NCI-H2196 treated with DMSO at 0.1 percent for 48 hours (cell line): Measurements from ENCODE around the gene STRADB.
"Not testable (repeated sequence)": the region's sequence is repeated elsewhere in the genome, so short reads cannot be mapped to it uniquely, and the experiment has no call there.

ENCODE experiments used
- DNase-seq: peaks from one replicate; lab custom pipeline; 2025; ENCODE audit not compliant: unreplicated experiment; lab: John Stamatoyannopoulos, UW

The STRADB gene

GRCh38 chr2:201466050-201466675 is 14.6 kb downstream of the STRADB start:
- DNase-seq: peak; percentile 6

- no peak for DNase-seq
Measured at GRCh38 chr2:201467666-201468065, 16.1 kb downstream of the STRADB start.

GRCh38 chr2:201470821-201471731 is 19.5 kb downstream of the STRADB start:
- DNase-seq: no peak

- no peak for DNase-seq
Measured at GRCh38 chr2:201471732-201472393, 20.3 kb downstream of the STRADB start.

- DNase-seq: no peak
Measured at GRCh38 chr2:201472411-201472810, 20.9 kb downstream of the STRADB start.

GRCh38 chr2:201482543-201482942 is 31.0 kb downstream of the STRADB start:
- no peak for DNase-seq

GRCh38 chr2:201483342-201483741 is 31.8 kb downstream of the STRADB start:
- no peak for DNase-seq

- DNase-seq: not testable (repeated sequence)
Measured at GRCh38 chr2:201483758-201484157, 32.2 kb downstream of the STRADB start.

- no peak for DNase-seq
Measured at GRCh38 chr2:201484805-201485204, 33.3 kb downstream of the STRADB start.

- no peak for DNase-seq
Measured at GRCh38 chr2:201490291-201490690, 38.8 kb downstream of the STRADB start.

GRCh38 chr2:201496785-201497184 is 45.2 kb downstream of the STRADB start:
- no peak for DNase-seq

- DNase-seq: no peak
Measured at GRCh38 chr2:201500534-201500933, 49.0 kb downstream of the STRADB start.

GRCh38 chr2:201502713-201503112 is 51.2 kb downstream of the STRADB start:
- DNase-seq: no peak

- no peak for DNase-seq
Measured at GRCh38 chr2:201507725-201508124, 56.2 kb downstream of the STRADB start.

- no peak for DNase-seq
Measured at GRCh38 chr2:201513271-201513670, 61.7 kb downstream of the STRADB start.

- no peak for DNase-seq
Measured at GRCh38 chr2:201515573-201516246, 64.2 kb downstream of the STRADB start.

GRCh38 chr2:201517094-201517493 is 65.6 kb downstream of the STRADB start:
- no peak for DNase-seq

- no peak for DNase-seq
Measured at GRCh38 chr2:201520201-201520600, 68.7 kb downstream of the STRADB start.

- no peak for DNase-seq
Measured at GRCh38 chr2:201522965-201523364, 71.4 kb downstream of the STRADB start.

GRCh38 chr2:201523506-201523905 is 72.0 kb downstream of the STRADB start:
- DNase-seq: no peak
